Activated CD8-positive, alpha-beta T cell treated with anti-CD3 and anti-CD28 coated beads for 36 hours (primary cell): ENCODE results near the gene OBSCN. TPM values are rescaled to one million over a fixed set of nuclear protein-coding genes. Genes with fewer than 3 reads are reported as not detected.

Source experiments
- ATAC-seq: fragments of 200-7000 bp; cut with Tn5 transposase; one replicate; pipeline ENCODE4 v1.10.0; 2021; ENCODE audit warnings: mild to moderate bottlenecking, moderate library complexity
- CTCF ChIA-PET: fragments of 350-600 bp; sonication (Branson Sonifier 250); formaldehyde crosslinking; loops from one replicate; lab custom pipeline; 2021; ENCODE audit warnings: antibody characterized with exemption; lab: Charles Lee
- POLR2A ChIA-PET: fragments of 350-600 bp; sonication (Branson Sonifier 250); formaldehyde crosslinking; loops from one replicate; lab custom pipeline; 2021; ENCODE audit warnings: antibody characterized with exemption; lab: Charles Lee
- DNase-seq: peaks from one replicate; pipeline ENCODE4 v3.0.0-alpha.2; 2020
- H3K27ac Mint-ChIP-seq: one replicate; pipeline ENCODE4 v1.8.0; 2021; ENCODE audit warnings: mild to moderate bottlenecking, mixed read lengths
- H3K27me3 Mint-ChIP-seq: one replicate; pipeline ENCODE4 v1.8.0; 2021; ENCODE audit warnings: mixed read lengths
- H3K36me3 Mint-ChIP-seq: one replicate; pipeline ENCODE4 v1.8.0; 2021; ENCODE audit warnings: low read depth, mixed read lengths
- H3K4me1 Mint-ChIP-seq: one replicate; pipeline ENCODE4 v1.8.0; 2021; ENCODE audit warnings: low read depth, mixed read lengths
- H3K4me3 Mint-ChIP-seq: one replicate; pipeline ENCODE4 v1.8.0; 2021; ENCODE audit warnings: mild to moderate bottlenecking, moderate library complexity, mixed read lengths
- H3K9me3 Mint-ChIP-seq: one replicate; pipeline ENCODE4 v1.8.0; 2021; ENCODE audit warnings: mixed read lengths
- intact Hi-C: fragments of 100-400 bp; cut with micrococcal nuclease; formaldehyde crosslinking; loops from one replicate; pipeline ENCODE4 v1.10.0; 2022
- microRNA-seq: library from miRNA; unstranded; fragments of <30 nt; microRNA quantifications from one replicate; pipeline ENCODE4 v1.2.0, GENCODE V29; 2022; ENCODE audit warnings: borderline microRNAs expressed, borderline replicate concordance
- total RNA-seq, 2 experiments: library from RNA; stranded (reverse); gene quantifications; one replicate each; pipeline ENCODE4 v1.2.3, GENCODE V29; 2021
- TF ChIP-seq, protein P1 (sequence below): fragments of 200-600 bp; IDR thresholded peaks from one replicate; pipeline ENCODE4 v1.8.0; 2022; ENCODE audit warnings: antibody characterized with exemption, mild to moderate bottlenecking

Gene OBSCN
- total RNA-seq, 2 experiments from 2014 or later: 21.6 to 23.7 TPM

DNA sequence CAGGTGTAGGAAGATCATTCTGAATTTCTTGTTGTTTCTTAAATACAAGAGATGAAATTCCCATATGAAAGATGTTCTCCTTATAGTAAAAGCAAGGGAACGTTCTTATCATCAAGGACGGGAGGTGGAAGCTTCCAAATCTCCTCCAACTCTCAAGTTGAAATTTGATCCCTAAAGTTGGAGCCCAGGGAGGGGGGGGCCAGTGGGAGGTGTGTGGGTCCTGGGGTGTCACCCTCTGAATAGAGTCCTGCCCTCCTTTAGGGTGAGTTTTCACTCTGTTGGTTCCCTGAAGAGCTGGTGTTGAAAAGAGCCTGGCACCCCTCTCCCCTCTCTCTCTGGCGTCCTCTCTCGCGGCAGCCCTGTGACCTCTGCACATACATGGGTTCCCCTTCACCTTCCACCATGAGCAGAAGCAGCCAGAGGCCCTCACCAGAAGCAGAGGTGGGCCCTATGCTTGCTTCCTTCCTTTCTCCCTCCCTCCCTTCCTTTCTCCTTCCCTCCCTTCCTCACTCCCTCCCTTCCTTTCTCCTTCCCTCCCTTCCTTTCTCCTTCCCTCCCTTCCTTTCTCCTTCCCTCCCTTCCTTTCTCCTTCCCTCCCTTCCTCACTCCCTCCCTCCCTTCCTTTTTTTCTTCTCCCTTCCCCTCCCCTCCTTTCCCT, 218.8 kb downstream of the OBSCN start:
- Mint-ChIP-seq H3K4me1 (no peaks in the 10 kb centered on the region), H3K9me3 (no peaks in the 10 kb centered on the region), H3K36me3 (no peaks in the 10 kb centered on the region), H3K4me3 (no peak overlapping the region), H3K27ac (no peak overlapping the region), H3K27me3 (peaks cover 10% of the 10 kb centered on the region)
- intact Hi-C loops: no loop called here
- DNase-seq (no peak), ATAC-seq (no peak)
- POLR2A ChIA-PET: interaction anchor here (0.6 kb wide), 2 partner anchors 14 to 18 kb away, joined by 3 read pairs; no protein-coding TSS in a partner anchor
- TF ChIP-seq, protein P1, sequence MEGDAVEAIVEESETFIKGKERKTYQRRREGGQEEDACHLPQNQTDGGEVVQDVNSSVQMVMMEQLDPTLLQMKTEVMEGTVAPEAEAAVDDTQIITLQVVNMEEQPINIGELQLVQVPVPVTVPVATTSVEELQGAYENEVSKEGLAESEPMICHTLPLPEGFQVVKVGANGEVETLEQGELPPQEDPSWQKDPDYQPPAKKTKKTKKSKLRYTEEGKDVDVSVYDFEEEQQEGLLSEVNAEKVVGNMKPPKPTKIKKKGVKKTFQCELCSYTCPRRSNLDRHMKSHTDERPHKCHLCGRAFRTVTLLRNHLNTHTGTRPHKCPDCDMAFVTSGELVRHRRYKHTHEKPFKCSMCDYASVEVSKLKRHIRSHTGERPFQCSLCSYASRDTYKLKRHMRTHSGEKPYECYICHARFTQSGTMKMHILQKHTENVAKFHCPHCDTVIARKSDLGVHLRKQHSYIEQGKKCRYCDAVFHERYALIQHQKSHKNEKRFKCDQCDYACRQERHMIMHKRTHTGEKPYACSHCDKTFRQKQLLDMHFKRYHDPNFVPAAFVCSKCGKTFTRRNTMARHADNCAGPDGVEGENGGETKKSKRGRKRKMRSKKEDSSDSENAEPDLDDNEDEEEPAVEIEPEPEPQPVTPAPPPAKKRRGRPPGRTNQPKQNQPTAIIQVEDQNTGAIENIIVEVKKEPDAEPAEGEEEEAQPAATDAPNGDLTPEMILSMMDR: no peak
- CTCF ChIA-PET: no interaction called here

DNA sequence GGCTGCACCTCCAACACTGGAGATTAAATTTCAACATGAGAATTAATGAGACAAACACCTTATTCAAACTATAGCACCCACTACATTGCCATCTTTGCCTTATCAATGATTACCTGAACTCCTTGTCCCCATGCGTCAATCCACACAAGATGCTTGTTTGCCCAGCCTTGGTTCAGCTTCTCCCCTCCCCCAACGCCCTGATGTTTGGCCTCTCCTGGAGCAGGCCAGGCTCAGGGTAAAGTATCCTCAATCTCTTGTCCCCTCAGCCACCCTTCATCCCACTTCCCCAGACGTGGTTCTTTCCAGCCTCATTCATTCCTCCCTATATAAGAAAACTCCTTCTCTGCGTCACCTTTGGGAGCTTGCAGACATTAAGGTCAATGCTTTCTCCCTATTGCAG, 220.6 kb downstream of the OBSCN start:
- no peak for DNase-seq
- CTCF ChIA-PET: no interaction called here
- no peaks in the 10 kb centered on the region for H3K4me1 Mint-ChIP-seq
- intact Hi-C loops: no loop called here
- no peak overlapping the region for H3K27ac Mint-ChIP-seq
- no peak for ATAC-seq
- no peak overlapping the region for H3K4me3 Mint-ChIP-seq
- H3K9me3 Mint-ChIP-seq: no peaks in the 10 kb centered on the region
- H3K36me3 Mint-ChIP-seq: no peaks in the 10 kb centered on the region
- H3K27me3 Mint-ChIP-seq: peaks cover 16% of the 10 kb centered on the region
- TF ChIP-seq, protein P1: no peak
- POLR2A ChIA-PET: no interaction called here

Small RNA genes within 50 kb of the gene (microRNA-seq; reads per million reads assigned to microRNA genes)
- 0.91 reads per million for gene MIR6742

Other genes with a start within 250 kb of the OBSCN start
- not detected for gene WNT3A, start 201.0 kb upstream of the OBSCN start, total RNA-seq
- gene ARF1, start 125.3 kb upstream of the OBSCN start, total RNA-seq: 100 to 1,000 TPM; 349 to 350 TPM
- 10 to 100 TPM; 22.2 to 23.5 TPM for gene C1orf35, start 104.7 kb upstream of the OBSCN start, total RNA-seq
- 10 to 100 TPM; 67.8 to 68.3 TPM for gene MRPL55, start 98.7 kb upstream of the OBSCN start, total RNA-seq
- 100 to 1,000 TPM; 375 to 376 TPM for gene GUK1, start 67.8 kb upstream of the OBSCN start, total RNA-seq
- gene GJC2, start 58.1 kb upstream of the OBSCN start, total RNA-seq: 1 to 10 TPM; 3.4 to 3.5 TPM
- 10 to 100 TPM in 1 of 2 experiments, 1 to 10 TPM in 1; 9.7 to 10.8 TPM for gene IBA57, start 42.2 kb upstream of the OBSCN start, total RNA-seq
- gene TRIM11, start 198.8 kb downstream of the OBSCN start, total RNA-seq: 10 to 100 TPM; 30.7 to 32.1 TPM
- 1 to 10 TPM; 1.9 to 2.7 TPM for gene TRIM17, start 208.8 kb downstream of the OBSCN start, total RNA-seq